WI38 (cell line): Measurements from ENCODE around the gene PKIB.
"Not testable (repeated sequence)": the region's sequence is repeated elsewhere in the genome, so short reads cannot be mapped to it uniquely, and the experiment has no call there.

Experiments used
- H3K4me3 ChIP-seq: 2 replicates; pipeline ENCODE4 v1.5.1; 2011; ENCODE audit warnings: low read depth, mild to moderate bottlenecking, control low read depth, low read length
- CTCF ChIP-seq: IDR thresholded peaks from 2 replicates; pipeline ENCODE4 v1.5.1; 2012; ENCODE audit warnings: low read depth, mild to moderate bottlenecking, control low read depth, low read length

The PKIB gene

GRCh38 chr6:122736616-122737015 lies 126.4 kb downstream of the PKIB start:
- H3K4me3 ChIP-seq, result no peak overlapping the region
- no peak for TF ChIP-seq CTCF

DNA sequence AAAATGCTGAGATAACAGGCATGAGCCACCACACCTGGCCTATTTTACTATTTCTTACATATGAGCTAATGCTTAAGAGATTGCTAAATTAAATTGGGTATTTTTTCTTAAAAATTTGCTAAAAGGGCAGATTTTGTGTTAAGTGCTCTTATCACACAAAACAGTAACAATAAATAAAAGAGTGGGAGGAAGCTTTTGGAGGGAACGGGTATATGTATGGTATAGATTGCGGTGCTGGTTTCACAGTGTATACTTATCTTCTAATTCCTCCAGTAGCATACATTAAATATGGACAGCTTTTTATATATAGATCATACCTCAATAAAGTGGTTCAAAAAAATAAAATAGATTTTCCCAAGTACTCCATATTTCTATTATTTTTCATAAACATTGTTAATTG lies 129.9 kb downstream of the PKIB start:
- no peak for TF ChIP-seq CTCF

GRCh38 chr6:122740936-122741335 lies 130.7 kb downstream of the PKIB start:
- no peak overlapping the region for H3K4me3 ChIP-seq
- no peak for TF ChIP-seq CTCF

More for the DNA sequence above, 129.9 kb downstream of the PKIB start:
- no peak overlapping the region for H3K4me3 ChIP-seq

DNA sequence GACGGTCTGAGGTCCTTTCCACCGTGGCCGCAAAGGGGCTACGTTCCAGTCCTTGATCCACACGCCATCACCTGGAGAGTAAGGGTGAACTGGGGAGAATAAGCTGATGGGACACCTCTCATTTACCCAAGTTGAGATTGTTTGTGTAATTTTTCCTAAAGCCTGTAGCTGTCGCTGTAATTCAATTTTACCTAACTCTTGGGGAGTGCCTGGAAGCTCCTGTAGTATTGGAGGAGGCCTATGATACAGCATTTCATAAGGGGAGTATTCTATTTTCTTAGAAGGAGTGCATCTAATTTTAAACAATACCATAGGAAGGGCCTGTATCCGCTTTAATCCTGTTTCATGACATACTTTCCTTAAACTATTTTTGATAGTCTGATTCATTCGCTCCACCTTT lies 134.0 kb downstream of the PKIB start:
- not testable (repeated sequence) for H3K4me3 ChIP-seq

DNA sequence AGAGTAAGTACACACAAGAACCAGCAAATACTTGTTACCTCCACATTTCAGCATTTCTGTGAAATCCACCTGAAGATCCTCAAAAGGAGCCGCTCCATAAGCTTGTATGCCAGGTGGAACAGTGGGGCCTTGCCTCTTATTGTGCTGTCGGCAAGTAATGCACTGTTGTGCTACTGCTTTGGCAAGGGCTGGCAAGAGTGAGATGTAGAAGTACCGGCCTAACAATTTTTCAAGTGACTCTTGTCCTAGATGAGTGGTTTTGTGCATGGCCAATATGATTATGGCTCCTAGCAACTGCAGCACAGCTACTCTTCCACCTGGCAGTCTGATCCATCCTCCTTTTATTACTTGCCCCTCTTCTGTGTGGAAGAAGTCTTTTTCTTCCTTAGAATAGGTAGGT lies 134.7 kb downstream of the PKIB start:
- not testable (repeated sequence) for H3K4me3 ChIP-seq

DNA sequence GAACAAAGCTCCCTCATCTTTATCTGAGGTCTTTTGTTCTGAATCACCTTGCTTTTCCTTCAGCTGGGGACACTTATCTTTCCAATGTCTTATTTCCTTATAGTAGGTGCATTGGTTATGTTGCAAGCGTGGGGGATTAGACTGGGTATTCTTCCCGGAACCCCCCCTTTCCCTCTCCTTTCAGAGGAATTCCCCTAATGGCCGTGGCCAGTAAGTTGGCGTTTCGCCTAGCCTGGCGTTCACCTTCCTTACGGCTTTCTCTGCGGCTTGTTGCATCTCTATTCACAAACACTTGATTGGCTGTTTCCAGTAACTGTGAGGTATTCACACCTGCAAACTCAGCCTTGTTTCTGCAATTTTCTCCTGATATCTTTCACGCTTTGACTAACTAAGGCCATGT lies 136.5 kb downstream of the PKIB start:
- H3K4me3 ChIP-seq, result no peak overlapping the region

GRCh38 chr6:122747573-122747972 lies 137.4 kb downstream of the PKIB start:
- H3K4me3 ChIP-seq, result no peak overlapping the region
- TF ChIP-seq CTCF, result no peak

More for the DNA sequence above, 136.5 kb downstream of the PKIB start:
- no peak for TF ChIP-seq CTCF

DNA sequence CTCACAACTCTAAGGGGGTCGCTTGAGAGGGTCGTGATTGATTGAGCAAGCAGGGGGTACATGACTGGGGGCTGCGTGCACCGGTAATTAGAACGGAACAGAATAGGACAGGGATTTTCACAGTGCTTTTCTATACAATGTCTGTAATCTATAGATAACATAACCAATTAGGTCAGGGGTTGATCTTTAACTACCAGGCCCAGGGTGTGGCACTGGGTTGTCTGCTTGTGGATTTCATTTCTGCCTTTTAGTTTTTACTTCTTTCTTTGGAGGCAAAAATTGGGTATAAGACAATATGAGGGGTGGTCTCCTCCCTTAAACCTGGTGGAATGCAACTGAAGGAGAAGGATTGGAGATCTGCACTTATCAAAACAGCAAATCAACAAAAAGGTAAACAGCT lies 138.7 kb downstream of the PKIB start:
- H3K4me3 ChIP-seq, result not testable (repeated sequence)

DNA sequence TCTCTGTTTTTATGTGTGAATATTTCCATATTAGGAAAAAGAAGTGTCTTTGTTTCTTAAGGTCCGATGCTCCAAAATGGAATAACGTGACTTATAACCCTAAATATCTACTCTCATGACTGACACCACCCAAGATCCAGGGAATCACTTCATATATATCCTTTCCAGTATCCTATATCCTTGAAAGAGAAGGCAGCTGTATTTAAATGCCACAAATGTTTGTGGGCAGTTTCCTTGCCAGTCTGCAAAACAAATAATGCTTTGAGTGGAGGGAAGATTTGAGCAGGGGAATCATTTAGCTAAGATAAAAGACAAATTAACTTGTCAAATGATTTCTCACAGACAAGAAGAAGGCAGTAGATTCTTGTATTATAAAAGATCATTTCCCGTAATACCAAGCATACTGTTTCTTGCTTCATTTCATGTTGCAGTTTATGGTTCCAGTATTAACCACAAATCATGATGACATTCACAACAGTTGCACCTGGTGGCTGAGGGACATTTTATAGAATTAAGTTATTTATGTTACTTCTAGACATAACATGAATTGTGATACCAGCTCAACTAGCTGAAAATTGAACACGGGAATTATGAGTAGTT lies 139.3 kb downstream of the PKIB start:
- no peak for TF ChIP-seq CTCF
- no peak overlapping the region for H3K4me3 ChIP-seq
